K562 (cell line): ENCODE data around the gene MCU. TPM values are rescaled to one million over a fixed set of nuclear protein-coding genes. Genes with fewer than 3 reads are reported as not detected.

Source experiments
- BRCA1 ChIP-seq, 2 experiments: fragments of 450-650 bp in 1 of 2; sonication (generic) in 1 of 2; formaldehyde crosslinking in 1 of 2; IDR thresholded peaks; 2 replicates each; pipeline versions ENCODE4 v1.5.0 to v1.6.1; 2017 to 2020; ENCODE audit warnings: mild to moderate bottlenecking in 1 of 2, missing genetic modification reagents in 1 of 2
- CBFA2T2 ChIP-seq: fragments of 450-650 bp; conservative IDR thresholded peaks from 2 replicates; pipeline ENCODE4 v1.6.1; 2017; ENCODE audit warnings: mild to moderate bottlenecking
- E2F8 ChIP-seq: fragments of 450-650 bp; IDR thresholded peaks from 2 replicates; pipeline ENCODE4 v1.7.1; 2018; ENCODE audit warnings: mild to moderate bottlenecking, low read depth; ENCODE audit not compliant: partially characterized antibody
- GTF2E2 ChIP-seq: fragments of 200-800 bp; sonication (Bioruptor generic); IDR thresholded peaks from 2 replicates; pipeline ENCODE4 v1.6.1; 2016; ENCODE audit warnings: missing genetic modification characterization, missing compliant biosample characterization
- HDAC1 ChIP-seq, 2 experiments: fragments of 450-650 bp; IDR thresholded peaks; 2 replicates each; pipeline ENCODE4 v1.6.1; 2016 to 2017; ENCODE audit warnings: inconsistent platforms in 1 of 2, mild to moderate bottlenecking in 1 of 2, moderate library complexity in 1 of 2
- IRF9 ChIP-seq: fragments of 450-650 bp; IDR thresholded peaks from 2 replicates; pipeline ENCODE4 v1.6.1; 2016; ENCODE audit warnings: missing biosample characterization, missing genetic modification characterization
- MTF1 ChIP-seq: fragments of 250-450 bp; sonication (Bioruptor Pico); IDR thresholded peaks from 2 replicates; pipeline ENCODE4 v1.9.0; 2021; ENCODE audit warnings: moderate library complexity, mild to moderate bottlenecking, inconsistent platforms, borderline replicate concordance
- NCOA1 ChIP-seq: fragments of 450-650 bp; IDR thresholded peaks from 2 replicates; pipeline ENCODE4 v1.6.1; 2016; ENCODE audit warnings: low read depth
- NFIC ChIP-seq: fragments of 450-650 bp; IDR thresholded peaks from 2 replicates; pipeline ENCODE4 v1.6.1; 2017; ENCODE audit warnings: mild to moderate bottlenecking, inconsistent platforms
- RCOR1 ChIP-seq, 2 experiments: IDR thresholded peaks; 2 replicates each; pipeline ENCODE4 v1.6.1; 2012; ENCODE audit warnings: low read depth in 2 of 2, low read length in 2 of 2, borderline replicate concordance in 1 of 2, improper control_type of control experiment in 1 of 2
- RNF2 ChIP-seq: sonication (generic); IDR thresholded peaks from 2 replicates; pipeline ENCODE4 v1.6.1; 2016
- SMARCA4 ChIP-seq: fragments of 450-650 bp; IDR thresholded peaks from 2 replicates; pipeline ENCODE4 v1.6.1; 2016
- SMARCC2 ChIP-seq: fragments of 450-650 bp; IDR thresholded peaks from 2 replicates; pipeline ENCODE4 v1.6.1; 2017; ENCODE audit warnings: antibody characterized with exemption, moderate library complexity, mild to moderate bottlenecking, low read depth
- STAT5B ChIP-seq: fragments of 250-450 bp; sonication (Bioruptor Pico); IDR thresholded peaks from 2 replicates; pipeline ENCODE4 v1.8.0; 2021; ENCODE audit warnings: mild to moderate bottlenecking, inconsistent platforms
- TAL1 ChIP-seq: fragments of 450-650 bp; IDR thresholded peaks from 2 replicates; pipeline ENCODE4 v1.6.1; 2016; ENCODE audit warnings: mild to moderate bottlenecking
- THAP12 ChIP-seq: fragments of 250-450 bp; sonication (Bioruptor Pico); IDR thresholded peaks from 2 replicates; pipeline ENCODE4 v1.9.0; 2021; ENCODE audit warnings: mild to moderate bottlenecking, inconsistent platforms
- ZBTB26 ChIP-seq: fragments of 450-650 bp; formaldehyde crosslinking; IDR thresholded peaks from 2 replicates; pipeline ENCODE4 v1.4.0; 2022; ENCODE audit warnings: missing genetic modification characterization
- ZNF398 ChIP-seq: fragments of 250-450 bp; sonication (Bioruptor Pico); IDR thresholded peaks from 2 replicates; pipeline ENCODE4 v1.8.0; 2021; ENCODE audit warnings: moderate library complexity, mild to moderate bottlenecking, inconsistent platforms
- ZNF589 ChIP-seq: fragments of 200-800 bp; sonication (Bioruptor generic); IDR thresholded peaks from 2 replicates; pipeline ENCODE4 v1.6.1; 2016; ENCODE audit warnings: low read depth, missing genetic modification characterization, missing compliant biosample characterization
- ZZZ3 ChIP-seq: fragments of 450-650 bp; IDR thresholded peaks from 2 replicates; pipeline ENCODE4 v1.6.1; 2016; ENCODE audit warnings: antibody characterized with exemption, mild to moderate bottlenecking, moderate library complexity
- polyA plus RNA-seq, 8 experiments: library from polyadenylated mRNA; depleted of rRNA in 4 of 8; stranded (reverse) in 5 of 8; unstranded in 3 of 8; fragments of >200 nt; fragmentation: Nextera tagmentation in 2 of 8; fragmentation: Illumina TruSeq in 1 of 8; extraction: Ambion mirVana in 2 of 8; extraction: Trizol in 1 of 8; gene quantifications; 2 replicates each; pipeline versions ENCODE4 v1.2.1 to v1.2.3, GENCODE V29; 2011 to 2014; ENCODE audit warnings: inconsistent platforms in 1 of 8, missing spikeins in 1 of 8
- total RNA-seq, 7 experiments: library from RNA; depleted of rRNA in 6 of 7; stranded (reverse); fragments of >200 nt in 6 of 7; fragmentation: Illumina TruSeq in 2 of 7; extraction: Trizol in 2 of 7; gene quantifications; 2 replicates each; pipeline versions ENCODE4 v1.2.1 to v1.2.3, GENCODE V29; 2011 to 2021; ENCODE audit warnings: low replicate concordance in 1 of 7

Gene MCU
- total and polyA plus RNA-seq, 9 of the 15 experiments (the other 6 are each of a cell fraction or from before 2014, with no cell fraction given): 8.2 to 88.8 (median 21.3) TPM

GRCh38 chr10:72888151-72888638 is 196.3 kb downstream of the MCU start (continued):
- TF ChIP-seq E2F8 (no peak), TAL1 (peak; percentile 55; the same call in 1 of the 2 replicates), MTF1 (CRISPR knock-in tag) (no peak), BRCA1 (IDR thresholded peaks at IDR 0.05) (no peak), BRCA1 (CRISPR knock-in tag; IDR thresholded peaks at IDR 0.05) (no peak), IRF9 (tag) (peak; percentile 78), GTF2E2 (tag) (peak; percentile 47; the same call in 1 of the 2 replicates), RCOR1 (IDR thresholded peaks at IDR 0.05; ENCODE audit: borderline replicate concordance in 1 of 2, low read depth in 2 of 2, low read length in 2 of 2) (peak in 1 of 2 experiments; percentile 73; a peak in 2 of 4 replicates), SMARCA4 (peak; percentile 53), CBFA2T2 (peak; percentile 63), ZZZ3 (no peak), NFIC (no peak), RNF2 (no peak), THAP12 (no peak), ZNF398 (no peak), SMARCC2 (no peak), ZNF589 (CRISPR knock-in tag) (peak; percentile 71), NCOA1 (peak; percentile 37; the same call in 1 of the 2 replicates), STAT5B (CRISPR knock-in tag) (peak; percentile 51; the same call in 1 of the 2 replicates), HDAC1 (IDR thresholded peaks at IDR 0.05) (peak in 1 of 2 experiments; percentile 52; a peak in 1 of 4 replicates), ZBTB26 (CRISPR knock-in tag) (no peak)
